Caco-2 (cell line): Measurements from ENCODE around the gene RSPH9. TPM values are rescaled to one million over a fixed set of nuclear protein-coding genes. Genes with fewer than 3 reads are reported as not detected.
"Not testable (repeated sequence)": the region's sequence is repeated elsewhere in the genome, so short reads cannot be mapped to it uniquely, and the experiment has no call there.

Experiments
- BruUV-seq: library from RNA; stranded (reverse); fragments of 400-500 nt; replicated peaks from 2 replicates; lab custom pipeline; 2021; lab: Mats Ljungman, UMichigan
- CTCF ChIA-PET: fragments of 300-600 bp; sonication (Branson Sonifier 250); formaldehyde crosslinking; loops from one replicate; lab custom pipeline; 2022; ENCODE audit warnings: antibody characterized with exemption; lab: Charles Lee
- POLR2A ChIA-PET: fragments of 300-600 bp; sonication (Branson Sonifier 250); formaldehyde crosslinking; loops from one replicate; lab custom pipeline; 2022; ENCODE audit warnings: antibody characterized with exemption; lab: Charles Lee
- DNase-seq, 2 experiments: peaks; one replicate each; pipeline versions ENCODE4 v3.0.0 to v3.0.0-alpha.2; 2020 to 2022
- H3K27me3 ChIP-seq: replicated peaks from 2 replicates; pipeline ENCODE4 v1.6.0; 2011; ENCODE audit warnings: low read length; ENCODE audit not compliant: control insufficient read depth, insufficient read depth
- H3K36me3 ChIP-seq: 2 replicates; pipeline ENCODE4 v1.5.1; 2011; ENCODE audit warnings: low read length; ENCODE audit not compliant: control insufficient read depth, insufficient read depth
- H3K4me1 ChIP-seq: fragments of 250-450 bp; sonication (Bioruptor Pico); 2 replicates; pipeline ENCODE4 v1.5.1; 2020; ENCODE audit warnings: mild to moderate bottlenecking
- H3K4me3 ChIP-seq: 2 replicates; pipeline ENCODE4 v1.5.1; 2011; ENCODE audit warnings: low read depth, mild to moderate bottlenecking, control low read depth, low read length
- H3K9me3 ChIP-seq: fragments of 250-450 bp; sonication (Bioruptor Pico); 2 replicates; pipeline ENCODE4 v1.5.1; 2020; ENCODE audit warnings: mild to moderate bottlenecking, moderate library complexity
- H3K27ac Mint-ChIP-seq: one replicate; pipeline ENCODE4 v1.8.0; 2022; ENCODE audit warnings: mixed read lengths; ENCODE audit not compliant: unreplicated experiment
- H3K27me3 Mint-ChIP-seq: one replicate; pipeline ENCODE4 v1.8.0; 2022; ENCODE audit warnings: mixed read lengths; ENCODE audit not compliant: insufficient read depth, unreplicated experiment
- H3K36me3 Mint-ChIP-seq: one replicate; pipeline ENCODE4 v1.8.0; 2022; ENCODE audit warnings: mild to moderate bottlenecking, mixed read lengths; ENCODE audit not compliant: insufficient read depth, unreplicated experiment
- H3K4me1 Mint-ChIP-seq: one replicate; pipeline ENCODE4 v1.8.0; 2022; ENCODE audit warnings: low read depth, mixed read lengths; ENCODE audit not compliant: unreplicated experiment
- H3K4me3 Mint-ChIP-seq: one replicate; pipeline ENCODE4 v1.8.0; 2022; ENCODE audit warnings: mild to moderate bottlenecking, moderate library complexity, mixed read lengths; ENCODE audit not compliant: unreplicated experiment
- H3K9me3 Mint-ChIP-seq: one replicate; pipeline ENCODE4 v1.8.0; 2022; ENCODE audit warnings: mixed read lengths; ENCODE audit not compliant: unreplicated experiment
- CTCF ChIP-seq, 2 experiments: fragments of 200-600 bp in 1 of 2; IDR thresholded peaks; 1 replicate in 1 of 2; 2 replicates in 1 of 2; pipeline versions ENCODE4 v1.5.1 to v1.8.0; 2011 to 2022; ENCODE audit warnings: antibody characterized with exemption in 1 of 2, control low read depth in 1 of 2, inconsistent platforms in 1 of 2, low read depth in 1 of 2, low read length in 1 of 2, mild to moderate bottlenecking in 1 of 2, moderate library complexity in 1 of 2; ENCODE audit not compliant: insufficient read depth in 1 of 2, severe bottlenecking in 1 of 2, unreplicated experiment in 1 of 2
- intact Hi-C: fragments of 100-400 bp; cut with micrococcal nuclease; formaldehyde crosslinking; loops from one replicate; pipeline ENCODE4 v1.10.0; 2022; ENCODE audit not compliant: unreplicated experiment
- total RNA-seq: library from RNA; stranded (reverse); gene quantifications from 2 replicates; pipeline ENCODE4 v1.2.3, GENCODE V29; 2022

Gene RSPH9
- total RNA-seq, 1 experiment from 2014 or later: not detected

- POLR2A ChIA-PET: no interaction called here
- Mint-ChIP-seq H3K27ac (no peak overlapping the region), H3K36me3 (no peaks in the 10 kb centered on the region), H3K4me1 (no peaks in the 10 kb centered on the region), H3K27me3 (no peaks in the 10 kb centered on the region), H3K9me3 (no peaks in the 10 kb centered on the region), H3K4me3 (no peak overlapping the region)
- CTCF ChIA-PET: interaction anchor here (0.6 to 1.1 kb wide), 2 partner anchors 9 to 347 kb away, joined by 3 to 5 read pairs; no protein-coding TSS in a partner anchor
- TF ChIP-seq CTCF (IDR thresholded peaks at IDR 0.05; ENCODE audit: insufficient read depth in 1 of 2, low read depth in 1 of 2, low read length in 1 of 2, severe bottlenecking in 1 of 2, unreplicated experiment in 1 of 2): no peak
- Histone ChIP-seq H3K36me3 (no peaks in the 10 kb centered on the region), H3K9me3 (no peaks in the 10 kb centered on the region), H3K4me1 (no peaks in the 10 kb centered on the region), H3K27me3 (no peaks in the 10 kb centered on the region), H3K4me3 (no peak overlapping the region)
- no peak for DNase-seq
- intact Hi-C loops: no loop called here
- no TSS peak for BruUV-seq
These were observed 13.3 kb downstream of the RSPH9 start for GRCh38 chr6:43658161-43658560.

GRCh38 chr6:43662948-43663347, 18.1 kb downstream of the RSPH9 start:
- H3K27ac Mint-ChIP-seq, CTCF ChIA-PET, intact Hi-C loops, BruUV-seq, H3K4me1 ChIP-seq, DNase-seq, H3K9me3 Mint-ChIP-seq, POLR2A ChIA-PET, H3K27me3 ChIP-seq, H3K27me3 Mint-ChIP-seq, H3K36me3 ChIP-seq, H3K4me3 ChIP-seq, H3K4me1 Mint-ChIP-seq, H3K9me3 ChIP-seq, H3K4me3 Mint-ChIP-seq: not testable (repeated sequence)
- peaks cover 19% of the 10 kb centered on the region for H3K36me3 Mint-ChIP-seq

GRCh38 chr6:43665376-43665775, 20.5 kb downstream of the RSPH9 start:
- ChIA-PET POLR2A (no interaction called here), CTCF (interaction anchor here (1.3 to 2.0 kb wide), 2 partner anchors 159 to 414 kb away, joined by 3 to 4 read pairs; no protein-coding TSS in a partner anchor)
- DNase-seq: no peak
- Histone ChIP-seq H3K36me3 (no peaks in the 10 kb centered on the region; the same call in 1 of the 2 replicates), H3K27me3 (no peaks in the 10 kb centered on the region), H3K4me1 (peaks cover 9% of the 10 kb centered on the region), H3K9me3 (no peaks in the 10 kb centered on the region), H3K4me3 (no peak overlapping the region)
- no peak overlapping the region for H3K4me3 Mint-ChIP-seq
- no peaks in the 10 kb centered on the region for H3K9me3 Mint-ChIP-seq
- no TSS peak for BruUV-seq
- H3K36me3 Mint-ChIP-seq: peaks cover 31% of the 10 kb centered on the region
- intact Hi-C loops: loop anchor here (5.0 kb wide), 3 partner anchors 57 to 107 kb away; partner anchors contain the start of gene VEGFA
- no peak overlapping the region for H3K27ac Mint-ChIP-seq
- no peaks in the 10 kb centered on the region for H3K27me3 Mint-ChIP-seq
- H3K4me1 Mint-ChIP-seq: no peaks in the 10 kb centered on the region
- no peak for TF ChIP-seq CTCF (IDR thresholded peaks at IDR 0.05; ENCODE audit: insufficient read depth in 1 of 2, low read depth in 1 of 2, low read length in 1 of 2, severe bottlenecking in 1 of 2, unreplicated experiment in 1 of 2)
